Upper lobe of right lung (tissue), 1 donor: ENCODE results near the gene TLE2. TPM values are rescaled to one million over a fixed set of nuclear protein-coding genes. Genes with fewer than 3 reads are reported as not detected.
"Not testable (repeated sequence)": the region's sequence is repeated elsewhere in the genome, so short reads cannot be mapped to it uniquely, and the experiment has no call there.

ENCODE experiments used
- ATAC-seq: fragments of 200-7000 bp; cut with Tn5 transposase; one replicate; pipeline ENCODE4 v1.9.1; 2020; ENCODE audit warnings: mild to moderate bottlenecking, moderate library complexity
- DNase-seq: peaks from one replicate; pipeline ENCODE4 v3.0.0-alpha.2; 2020
- H3K27ac ChIP-seq: fragments of 200-600 bp; one replicate; pipeline ENCODE4 v1.8.0; 2022
- H3K27me3 ChIP-seq: fragments of 200-600 bp; one replicate; pipeline ENCODE4 v1.8.0; 2022; ENCODE audit warnings: mild to moderate bottlenecking
- H3K36me3 ChIP-seq: fragments of 200-600 bp; one replicate; pipeline ENCODE4 v1.8.0; 2022
- H3K4me1 ChIP-seq: fragments of 200-600 bp; one replicate; pipeline ENCODE4 v1.8.0; 2022
- H3K4me3 ChIP-seq: fragments of 200-600 bp; one replicate; pipeline ENCODE4 v1.8.0; 2022; ENCODE audit warnings: mild to moderate bottlenecking
- H3K9me3 ChIP-seq: fragments of 200-600 bp; one replicate; pipeline ENCODE4 v1.8.0; 2022
- CTCF ChIP-seq: fragments of 200-600 bp; IDR thresholded peaks from one replicate; pipeline ENCODE4 v1.8.0; 2022; ENCODE audit warnings: antibody characterized with exemption
- intact Hi-C: fragments of 100-400 bp; cut with DNase I; formaldehyde crosslinking; loops from one replicate; pipeline ENCODE4 v1.11.0; 2022
- total RNA-seq: library from RNA; stranded (reverse); fragmentation: NEBNext Ultra II Directional; extraction: Animal tissue kit (Norgen Biotek cat#: 25700); gene quantifications from one replicate; pipeline ENCODE4 v1.2.1, GENCODE V29; 2021
- donor health status: DM: no; HTN: yes; CAD: no; lungs with severe emphysema.

Gene TLE2
- total RNA-seq, 1 donor from 2014 or later = 58.6 TPM

GRCh38 chr19:2994588-2995131 lies 34.4 kb downstream of the TLE2 start:
- H3K27ac ChIP-seq = no peak overlapping the region
- no peak for DNase-seq
- H3K4me3 ChIP-seq = no peak overlapping the region
- no peaks in the 10 kb centered on the region for H3K27me3 ChIP-seq
- no peak for ATAC-seq
- H3K9me3 ChIP-seq = no peaks in the 10 kb centered on the region
- no peaks in the 10 kb centered on the region for H3K36me3 ChIP-seq
- intact Hi-C loops = no loop called here
- no peaks in the 10 kb centered on the region for H3K4me1 ChIP-seq
- TF ChIP-seq CTCF = no peak

- H3K9me3 ChIP-seq = no peaks in the 10 kb centered on the region
- intact Hi-C loops = no loop called here
- no peak overlapping the region for H3K27ac ChIP-seq
- ATAC-seq = no peak
- H3K4me3 ChIP-seq = no peak overlapping the region
- no peaks in the 10 kb centered on the region for H3K36me3 ChIP-seq
- no peaks in the 10 kb centered on the region for H3K4me1 ChIP-seq
- no peak for DNase-seq
- TF ChIP-seq CTCF = no peak
- no peaks in the 10 kb centered on the region for H3K27me3 ChIP-seq
Measured at GRCh38 chr19:2993579-2993978, 35.5 kb downstream of the TLE2 start.

- H3K36me3 ChIP-seq = no peaks in the 10 kb centered on the region
- TF ChIP-seq CTCF = no peak
- no peak for ATAC-seq
Measured at GRCh38 chr19:2992958-2993357, 36.1 kb downstream of the TLE2 start.

GRCh38 chr19:2992333-2992732 lies 36.7 kb downstream of the TLE2 start:
- intact Hi-C loops, DNase-seq, H3K4me3 ChIP-seq, ATAC-seq, H3K27ac ChIP-seq, H3K9me3 ChIP-seq, H3K4me1 ChIP-seq, H3K36me3 ChIP-seq, H3K27me3 ChIP-seq: not testable (repeated sequence)

More at GRCh38 chr19:2992958-2993357, 36.1 kb downstream of the TLE2 start:
- no peaks in the 10 kb centered on the region for H3K4me1 ChIP-seq
- intact Hi-C loops = no loop called here
- H3K4me3 ChIP-seq = no peak overlapping the region
- H3K27me3 ChIP-seq = no peaks in the 10 kb centered on the region
- no peaks in the 10 kb centered on the region for H3K9me3 ChIP-seq
- no peak for DNase-seq
- no peak overlapping the region for H3K27ac ChIP-seq

- no peaks in the 10 kb centered on the region for H3K9me3 ChIP-seq
- H3K27me3 ChIP-seq = no peaks in the 10 kb centered on the region
- TF ChIP-seq CTCF = no peak
- ATAC-seq (no peak), DNase-seq (no peak)
- intact Hi-C loops = no loop called here
- H3K4me1 ChIP-seq = no peaks in the 10 kb centered on the region
- H3K27ac ChIP-seq = no peak overlapping the region
- no peaks in the 10 kb centered on the region for H3K36me3 ChIP-seq
- no peak overlapping the region for H3K4me3 ChIP-seq
Measured at GRCh38 chr19:2989236-2989946, 39.7 kb downstream of the TLE2 start.

GRCh38 chr19:2988568-2988967 lies 40.5 kb downstream of the TLE2 start:
- intact Hi-C loops = no loop called here
- no peak for DNase-seq
- Histone ChIP-seq H3K4me3 (no peak overlapping the region), H3K4me1 (peaks cover 6% of the 10 kb centered on the region), H3K36me3 (no peaks in the 10 kb centered on the region), H3K27ac (no peak overlapping the region), H3K27me3 (no peaks in the 10 kb centered on the region), H3K9me3 (no peaks in the 10 kb centered on the region)
- no peak for TF ChIP-seq CTCF
- no peak for ATAC-seq
